ENCODE results near the gene SH2D2A.

SH2D2A gene

DNA sequence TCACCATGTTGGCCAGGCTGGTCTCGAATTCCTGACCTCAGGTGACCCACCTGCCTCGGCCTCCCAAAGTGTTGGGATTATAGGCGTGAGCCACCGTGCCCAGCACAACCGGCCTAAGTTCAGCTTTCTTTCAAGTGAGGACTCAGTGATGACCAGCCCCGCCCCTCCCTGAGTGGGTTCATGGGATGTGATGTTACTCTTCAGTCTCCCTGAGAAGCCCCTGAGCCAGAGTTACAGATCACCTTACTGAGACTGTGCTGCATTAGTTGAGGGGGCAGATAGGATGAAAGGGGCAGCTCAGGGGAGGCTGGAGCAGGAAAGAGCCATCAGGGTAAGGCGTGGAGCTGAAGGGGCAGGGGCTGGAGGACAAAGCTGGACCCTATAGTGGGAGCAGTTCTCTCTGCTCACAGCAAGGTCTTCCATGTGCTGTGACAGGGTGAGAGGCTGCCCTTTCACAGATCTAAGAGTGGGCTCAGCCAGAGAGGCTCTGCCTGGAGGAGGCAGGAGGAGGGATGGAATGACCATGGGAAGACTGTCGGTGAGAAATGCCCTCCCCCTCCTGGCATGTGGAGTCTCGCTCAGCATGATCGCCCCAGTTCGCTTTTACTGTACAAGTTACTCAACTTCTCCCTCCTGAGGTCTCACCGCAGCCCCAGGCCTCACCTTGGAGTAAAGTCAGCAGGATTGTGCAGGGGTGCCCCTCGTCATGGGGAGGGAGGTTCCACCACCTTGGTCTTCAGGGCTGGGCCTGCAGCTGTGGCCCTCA, 13.4 kb downstream of the SH2D2A start:
- DNase-seq (ENCODE audit: low spot score), result no peak

DNA sequence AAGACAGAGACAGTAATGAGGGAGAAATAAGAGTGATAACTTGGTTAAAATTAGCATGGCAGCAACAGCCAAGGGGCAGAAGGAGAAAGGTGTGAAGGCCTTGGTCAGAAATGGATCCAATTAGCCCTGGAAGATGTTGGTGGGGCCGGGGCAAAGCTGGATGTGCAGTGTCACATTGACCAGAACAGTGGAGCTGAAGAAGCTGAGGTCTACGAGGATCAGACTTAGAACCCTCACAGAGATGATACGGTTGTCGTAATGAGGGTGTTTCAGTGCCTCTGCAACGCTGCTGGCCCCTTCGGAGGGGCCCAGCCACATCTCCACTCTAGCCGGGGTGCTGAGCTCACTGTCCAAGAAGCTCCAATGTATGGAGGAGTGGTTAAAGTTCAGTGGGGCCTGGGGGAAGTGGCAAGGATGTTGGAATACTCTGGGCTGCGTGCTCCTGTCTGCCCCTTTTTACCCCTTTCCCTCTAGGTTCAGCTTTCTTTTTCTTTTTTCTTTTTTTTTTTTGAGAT, 14.2 kb downstream of the SH2D2A start:
- no peak for DNase-seq (ENCODE audit: low spot score)

GRCh38 chr1:156801409-156802121, 15.1 kb downstream of the SH2D2A start:
- DNase-seq (ENCODE audit: low spot score), result no peak

- peak; percentile 39 for DNase-seq (ENCODE audit: low spot score)
These were observed 19.3 kb downstream of the SH2D2A start for GRCh38 chr1:156797212-156797871.

- no peak for DNase-seq (ENCODE audit: low spot score)
These were observed 20.1 kb downstream of the SH2D2A start for GRCh38 chr1:156796340-156797097.

- peak; percentile 86 for DNase-seq (ENCODE audit: low spot score)
These were observed 20.9 kb downstream of the SH2D2A start for GRCh38 chr1:156795787-156796186.

DNA sequence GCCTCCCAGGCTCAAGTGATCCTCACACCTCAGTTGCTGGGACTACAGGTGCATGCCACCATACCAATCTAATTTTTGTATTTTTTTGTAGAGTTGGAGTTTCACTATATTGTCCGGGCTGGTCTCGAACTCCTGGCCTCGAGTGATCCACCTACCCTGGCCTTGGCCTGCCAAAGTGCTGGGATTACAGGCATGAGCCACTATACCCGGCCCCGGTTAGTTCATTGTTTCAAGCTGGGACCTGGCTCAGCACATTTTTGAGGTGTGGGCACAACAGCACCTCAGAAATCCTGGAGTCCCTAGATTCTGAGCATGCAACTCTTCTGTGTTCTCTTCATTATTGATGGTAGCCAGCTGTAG, 21.3 kb downstream of the SH2D2A start:
- DNase-seq (ENCODE audit: low spot score), result no peak

DNA sequence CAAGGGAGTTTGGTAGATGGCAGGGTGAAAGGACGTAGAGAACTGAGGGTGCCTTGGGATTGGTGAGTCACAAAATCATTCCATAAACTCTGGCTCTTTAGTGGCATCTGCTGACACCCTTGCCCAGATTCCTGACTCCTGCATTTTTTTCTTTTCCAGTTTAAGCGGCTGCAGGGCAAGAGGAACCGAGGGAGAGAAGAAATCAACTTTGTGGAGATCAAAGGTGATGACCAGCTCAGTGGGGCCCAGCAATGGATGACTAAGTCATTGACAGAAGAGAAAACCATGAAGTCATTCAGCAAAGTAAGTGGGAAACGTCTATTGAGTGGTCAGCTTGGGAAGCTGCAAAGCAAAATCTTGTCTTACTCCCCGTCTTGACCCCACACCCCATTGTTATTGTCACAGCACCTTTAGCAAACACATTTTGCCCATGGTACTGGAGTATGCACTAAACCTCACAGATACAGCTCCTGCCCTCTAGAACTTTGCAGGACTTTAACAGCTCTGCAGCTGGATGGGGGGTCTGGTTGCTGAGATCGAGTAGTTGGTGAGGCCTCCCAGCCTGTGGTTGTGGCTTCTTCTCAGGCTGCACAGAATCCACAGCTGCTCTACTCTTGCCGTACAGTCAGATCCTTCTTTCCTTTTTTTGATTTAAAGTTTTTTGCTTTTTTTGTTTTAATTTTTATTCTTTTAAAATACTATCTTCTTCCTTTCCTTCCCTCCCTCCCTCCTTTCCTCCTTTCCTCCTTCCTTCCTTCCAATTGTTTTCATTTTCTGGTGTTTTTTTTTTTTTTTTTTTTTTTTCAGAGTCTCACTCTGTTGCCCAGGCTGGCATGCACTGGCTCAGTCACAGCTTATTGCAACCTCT, 21.9 kb downstream of the SH2D2A start:
- DNase-seq (ENCODE audit: low spot score), result no peak

DNA sequence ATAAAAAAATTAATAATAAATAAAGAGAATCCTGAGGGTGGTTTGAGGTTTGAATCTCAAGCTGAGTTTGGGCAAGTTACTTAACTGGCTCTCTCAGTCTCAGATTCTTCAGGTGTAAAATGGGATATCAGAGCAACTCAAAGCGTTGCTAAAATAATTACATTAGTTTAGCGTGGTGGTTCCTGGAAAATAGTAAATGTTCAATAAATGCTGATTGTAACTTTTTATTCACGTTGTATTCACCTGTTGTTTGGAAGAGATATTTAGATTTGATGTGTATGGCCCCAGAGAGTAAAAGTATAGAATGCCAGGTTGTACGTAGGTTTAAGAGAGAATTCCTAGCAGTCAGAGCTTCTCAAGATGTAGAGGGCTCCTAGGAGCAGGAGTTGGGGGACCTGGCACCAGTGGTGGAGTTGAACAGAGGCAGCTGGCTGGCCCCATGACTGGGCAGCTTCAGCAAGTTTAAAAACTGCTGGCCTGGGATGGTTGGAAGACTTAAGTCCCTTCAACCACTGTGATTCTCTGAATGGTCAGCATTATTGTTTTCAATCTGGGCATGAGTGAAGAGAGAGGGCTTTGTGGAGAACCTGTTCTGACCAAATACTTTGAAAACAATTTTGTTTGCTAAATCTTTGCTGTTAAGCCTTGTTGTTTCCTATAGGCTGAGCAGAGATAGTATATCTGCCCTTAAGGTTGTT, 26.9 kb downstream of the SH2D2A start:
- no peak for DNase-seq (ENCODE audit: low spot score)

GRCh38 chr1:156788136-156788535, 28.5 kb downstream of the SH2D2A start:
- no peak for DNase-seq (ENCODE audit: low spot score)

- no peak for DNase-seq (ENCODE audit: low spot score)
These were observed 30.0 kb downstream of the SH2D2A start for GRCh38 chr1:156786640-156787039.

- no peak for DNase-seq (ENCODE audit: low spot score)
These were observed 31.2 kb downstream of the SH2D2A start for GRCh38 chr1:156785458-156785857.

DNA sequence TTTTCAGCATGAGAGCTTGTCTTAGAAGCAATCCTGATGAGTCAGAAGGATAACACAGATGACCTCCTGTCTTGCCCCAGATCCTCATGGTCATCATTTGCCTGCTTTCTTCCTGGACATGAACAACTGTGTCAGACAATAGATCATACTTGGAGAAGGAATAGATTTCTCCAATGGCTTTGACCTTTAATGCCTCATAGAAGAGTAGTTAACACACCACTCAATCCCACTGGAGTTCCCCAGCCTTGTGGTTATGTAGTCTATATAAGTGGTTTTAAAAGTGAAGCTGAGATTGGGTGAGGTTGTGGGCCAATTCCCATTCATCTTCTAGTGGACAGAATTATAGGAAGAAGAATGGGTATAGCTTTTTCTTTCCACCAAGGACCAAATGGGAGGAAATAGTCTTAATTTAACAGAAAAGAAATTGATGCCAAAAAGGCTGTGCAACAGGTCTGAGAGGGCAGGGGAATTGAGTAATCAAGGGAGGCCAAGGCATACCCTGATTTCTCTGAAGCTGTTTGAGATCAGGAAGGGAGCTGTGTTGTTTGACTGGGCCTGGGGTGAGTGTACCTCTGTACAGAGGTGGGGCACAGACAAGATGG, 35.0 kb downstream of the SH2D2A start:
- DNase-seq (ENCODE audit: low spot score), result no peak

DNA sequence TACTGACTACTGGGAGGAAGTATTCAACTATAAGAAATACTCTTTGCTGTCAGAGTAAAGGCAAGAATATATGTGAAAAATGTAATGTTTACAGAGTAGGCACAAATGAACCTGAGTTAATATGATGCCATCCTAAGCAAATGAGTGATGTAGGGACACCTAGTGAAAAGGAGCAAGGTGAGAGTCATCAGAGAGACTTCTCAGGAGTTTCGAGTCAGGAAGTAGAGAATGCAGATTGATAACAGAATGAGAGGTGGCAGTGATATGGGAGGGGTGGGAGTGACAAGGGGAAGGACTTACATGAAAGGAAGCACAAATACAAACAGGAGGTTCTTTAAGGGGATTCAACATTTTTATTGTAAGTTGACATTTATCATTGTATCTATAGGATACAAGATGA, 39.1 kb downstream of the SH2D2A start:
- no peak for DNase-seq (ENCODE audit: low spot score)

DNA sequence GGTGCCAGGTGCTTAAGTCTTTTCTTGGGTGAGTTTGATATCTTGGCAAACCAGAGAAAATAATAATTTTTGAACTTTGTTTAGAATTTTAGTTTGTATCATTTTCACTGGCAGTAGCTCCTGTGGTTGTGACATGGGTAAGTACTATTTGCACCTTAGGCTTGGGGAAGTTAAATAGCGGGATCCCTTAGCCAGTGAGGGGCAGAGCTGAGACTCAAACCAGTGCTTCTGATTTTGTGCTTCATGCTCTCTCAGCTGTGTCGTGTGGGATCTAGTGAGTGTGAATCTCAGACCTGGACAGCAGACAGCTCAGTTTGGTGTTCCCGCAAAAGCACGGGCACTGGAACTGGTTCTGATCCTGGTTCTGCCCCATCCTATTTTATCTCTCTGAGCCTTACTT, 39.7 kb downstream of the SH2D2A start:
- DNase-seq (ENCODE audit: low spot score), result no peak

- DNase-seq (ENCODE audit: low spot score), result no peak
These were observed 40.8 kb downstream of the SH2D2A start for GRCh38 chr1:156775799-156776198.

- DNase-seq (ENCODE audit: low spot score), result no peak
These were observed 43.0 kb downstream of the SH2D2A start for GRCh38 chr1:156773607-156774006.

- no peak for DNase-seq (ENCODE audit: low spot score)
These were observed 43.7 kb downstream of the SH2D2A start for GRCh38 chr1:156772728-156773497.

GRCh38 chr1:156772222-156772621, 44.4 kb downstream of the SH2D2A start:
- DNase-seq (ENCODE audit: low spot score), result no peak

Data from putamen (tissue), 1 donor.